Skin of body (tissue), 2 donors: Measurements from ENCODE around the gene ATXN1. TPM values are rescaled to one million over a fixed set of nuclear protein-coding genes. Genes with fewer than 3 reads are reported as not detected.
"Not testable (repeated sequence)": the region's sequence is repeated elsewhere in the genome, so short reads cannot be mapped to it uniquely, and the experiment has no call there.

ENCODE experiments used
- DNase-seq: peaks from one replicate; lab custom pipeline; 2025; lab: John Stamatoyannopoulos, UW
- total RNA-seq: library from RNA; depleted of rRNA; stranded (reverse); fragments of >200 nt; gene quantifications from one replicate; pipeline ENCODE4 v1.2.3, GENCODE V29; 2014

ATXN1 gene
- total RNA-seq, 1 donor from 2014 or later: 52.6 TPM

DNA sequence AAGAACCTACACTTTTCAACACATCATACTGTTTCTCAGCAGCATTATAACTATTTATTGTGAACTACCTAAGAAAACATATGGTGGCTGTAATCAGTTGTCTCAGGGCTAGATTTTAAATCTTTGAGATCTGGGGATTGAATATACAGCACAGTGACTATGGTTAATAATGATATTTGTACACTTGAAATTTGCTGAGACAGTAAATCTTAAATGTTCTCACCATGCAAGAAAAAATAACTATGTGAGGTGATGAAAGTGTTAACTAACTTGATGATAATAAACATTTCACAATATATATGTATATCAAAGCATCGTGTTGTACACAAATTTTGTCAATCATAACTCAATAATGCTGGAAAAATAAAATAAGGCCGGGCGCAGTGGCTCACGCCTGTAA, 113.8 kb downstream of the ATXN1 start:
- DNase-seq: no peak

GRCh38 chr6:16644540-16645250, 116.6 kb downstream of the ATXN1 start:
- DNase-seq: no peak

DNA sequence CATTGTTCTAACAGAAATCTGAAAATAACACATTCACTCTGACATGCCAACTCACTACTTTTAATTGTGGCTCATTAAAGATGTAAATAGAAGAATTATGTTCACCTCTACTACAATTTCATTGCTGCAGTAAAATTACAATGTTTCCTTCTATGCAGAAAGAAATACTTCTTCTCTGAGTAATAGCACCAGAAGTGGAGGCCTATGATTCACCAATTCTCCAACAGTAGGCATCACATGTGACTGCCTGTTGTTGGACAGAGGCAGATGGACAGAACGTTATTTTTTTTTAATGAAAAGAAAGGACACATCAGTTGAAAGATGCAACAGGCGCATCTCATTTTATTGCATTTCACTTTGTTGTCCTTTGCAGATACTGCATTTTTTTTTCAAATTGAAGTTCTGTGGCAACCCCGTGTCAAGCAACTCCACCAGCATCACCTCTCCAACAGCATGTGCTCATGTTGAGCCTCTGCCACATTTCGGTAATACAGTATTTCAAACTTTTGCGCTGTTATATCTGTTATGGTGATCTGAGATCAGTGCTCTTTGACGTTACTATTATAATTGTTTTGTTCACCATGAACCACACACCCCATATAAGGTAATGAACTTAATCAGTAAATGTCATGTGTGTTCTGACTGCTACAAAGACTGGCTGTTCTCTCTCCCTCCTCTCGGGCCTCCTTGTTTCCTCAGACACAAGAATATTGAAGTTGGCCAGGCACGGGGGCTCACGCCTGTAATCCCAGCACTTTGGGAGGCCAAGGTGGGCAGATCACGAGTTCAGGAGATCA, 121.4 kb downstream of the ATXN1 start:
- DNase-seq: no peak

GRCh38 chr6:16637635-16638034, 123.6 kb downstream of the ATXN1 start:
- no peak for DNase-seq

DNA sequence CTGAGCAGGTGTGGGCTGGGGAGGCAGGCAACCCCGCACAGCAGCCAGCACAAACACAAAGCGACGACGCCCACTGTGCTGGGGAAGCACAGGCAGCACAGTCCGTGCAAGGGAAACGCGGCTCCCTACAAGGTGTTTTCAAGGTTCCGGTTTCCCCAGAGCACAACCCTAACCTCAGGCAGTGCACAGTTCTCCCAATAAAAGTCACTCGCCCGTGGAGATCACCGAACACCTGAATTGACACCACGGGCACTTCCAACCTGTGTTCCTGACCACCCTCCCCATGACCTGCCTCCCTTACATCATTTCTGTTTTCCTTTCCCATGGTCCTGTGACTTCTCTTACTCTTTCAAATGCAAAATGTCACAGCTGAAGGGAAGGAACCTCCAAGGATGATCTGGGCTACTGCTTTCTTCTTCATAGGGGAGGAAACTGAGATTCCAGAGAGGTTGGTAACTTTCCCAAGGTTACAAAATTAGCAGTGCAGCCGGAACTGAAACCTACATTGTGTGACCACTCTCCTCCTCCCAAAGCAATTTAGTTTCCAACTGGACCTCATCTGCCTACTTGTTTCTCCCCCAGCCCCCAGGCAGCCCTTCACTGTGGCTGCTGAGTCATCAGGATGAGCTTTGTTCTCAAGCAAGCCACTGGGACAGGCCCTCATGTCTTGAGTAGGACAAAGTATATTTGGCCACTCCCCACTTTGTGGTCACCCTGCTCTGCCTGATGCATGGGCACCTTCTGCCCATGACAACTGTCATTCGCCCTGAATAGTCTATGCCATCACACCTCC, 125.3 kb downstream of the ATXN1 start:
- no peak for DNase-seq

DNA sequence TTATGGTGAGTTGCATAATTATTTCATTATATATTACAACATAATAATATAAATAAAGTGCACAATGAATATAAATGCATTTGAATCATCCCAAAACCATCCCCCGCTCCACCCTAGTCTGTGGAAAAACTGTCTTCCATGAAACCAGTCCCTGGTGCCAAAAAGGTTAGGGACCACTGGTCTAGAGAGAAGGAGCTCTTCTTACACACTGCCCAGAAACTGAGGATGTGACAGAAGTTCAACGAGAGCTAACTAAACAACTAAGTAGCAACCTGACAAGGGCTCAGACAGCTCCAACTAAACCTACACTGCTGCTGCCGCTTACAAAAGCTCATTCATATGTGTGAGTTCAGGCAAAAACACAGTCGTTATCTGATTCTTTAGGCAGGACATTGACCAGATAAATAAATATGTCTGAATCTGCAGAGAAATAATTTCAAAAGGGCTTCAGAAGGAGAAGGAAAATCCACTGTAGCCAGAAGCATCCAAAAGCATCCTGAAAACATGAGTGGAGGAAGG, 125.9 kb downstream of the ATXN1 start:
- no peak for DNase-seq

- no peak for DNase-seq
Measured at GRCh38 chr6:16634855-16635254, 126.4 kb downstream of the ATXN1 start.

DNA sequence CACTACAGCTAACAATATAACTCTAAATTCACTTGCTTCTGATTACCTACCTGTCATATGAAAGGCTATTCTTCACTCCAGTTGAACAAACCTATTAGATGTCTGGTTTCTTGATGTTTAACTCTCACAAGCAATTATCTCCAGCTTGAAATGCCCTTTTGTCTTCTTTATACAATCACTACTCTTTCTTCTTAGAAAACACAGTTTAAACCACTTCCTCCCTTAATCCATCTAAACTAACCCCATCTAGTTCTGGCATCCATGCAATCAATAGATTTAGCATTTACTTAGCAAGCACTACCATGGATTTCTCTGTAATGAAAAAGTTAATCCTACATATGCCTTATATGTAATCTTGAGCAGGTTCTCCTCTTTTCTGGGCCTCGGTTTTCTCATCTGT, 127.3 kb downstream of the ATXN1 start:
- DNase-seq: no peak

DNA sequence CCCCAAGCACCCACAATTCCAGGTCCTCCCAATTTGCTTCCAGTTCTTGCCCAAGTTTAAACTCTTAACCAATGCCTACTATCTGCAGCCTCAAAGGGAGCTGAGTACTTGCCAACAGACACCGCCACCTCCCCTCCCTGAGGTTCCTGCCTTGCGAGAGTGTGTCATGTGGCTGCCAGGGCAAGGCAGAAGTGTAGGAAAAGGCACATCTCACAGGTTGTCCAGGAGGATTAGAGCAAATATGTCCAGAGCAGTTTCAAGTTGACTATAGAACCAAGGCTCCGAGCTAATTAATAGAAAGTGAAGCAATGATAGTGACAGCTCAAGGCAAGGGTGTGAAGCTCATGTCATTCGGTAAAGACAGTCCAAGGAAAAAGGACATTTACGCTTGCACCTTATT, 127.8 kb downstream of the ATXN1 start:
- DNase-seq: no peak

DNA sequence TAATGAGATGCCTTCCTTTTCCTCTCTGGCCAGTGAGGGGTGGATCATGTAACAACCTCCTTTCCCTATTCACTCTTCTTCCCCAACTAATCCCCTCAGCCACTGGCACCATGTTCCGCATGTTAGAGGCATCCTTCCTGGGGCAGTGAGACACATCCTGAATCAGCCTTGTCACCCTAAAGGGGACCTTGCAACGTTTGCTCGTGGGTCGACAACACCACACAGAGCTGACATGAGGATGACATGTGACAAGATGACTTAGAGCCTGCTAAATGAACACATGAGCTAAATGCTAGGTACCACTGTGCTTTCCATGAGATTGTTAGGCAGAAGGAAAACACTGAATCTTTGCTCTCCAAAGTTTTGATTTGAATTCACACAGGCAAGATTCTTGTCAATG, 129.2 kb downstream of the ATXN1 start:
- no peak for DNase-seq

DNA sequence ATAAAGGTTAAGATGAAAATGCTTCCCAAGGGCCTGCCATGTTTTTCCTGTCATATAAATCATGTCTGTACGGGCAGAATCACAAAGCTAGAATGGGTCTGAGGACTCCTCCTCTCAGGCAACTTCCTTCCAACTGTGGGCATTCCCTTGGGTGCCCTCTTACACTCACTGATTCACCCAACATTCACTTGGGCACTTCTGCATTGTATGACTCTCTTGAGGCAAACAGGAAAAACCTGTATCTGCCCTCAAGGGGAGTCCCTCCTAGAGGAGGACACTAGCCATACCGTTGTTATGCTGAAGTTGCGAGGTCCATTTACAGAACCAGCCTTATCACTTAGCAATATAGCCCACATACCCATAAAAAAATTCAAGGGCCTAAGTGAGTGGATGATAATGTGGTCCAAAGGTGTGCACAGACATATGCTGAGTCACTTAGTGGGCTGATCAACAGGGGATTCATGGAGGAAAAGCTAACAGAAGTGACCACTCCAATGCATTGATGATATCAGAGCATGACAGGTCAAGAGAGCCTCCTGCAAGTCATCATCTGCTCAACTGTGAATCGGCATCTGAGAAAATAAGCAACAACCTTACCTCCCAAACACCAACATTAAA, 131.1 kb downstream of the ATXN1 start:
- no peak for DNase-seq

GRCh38 chr6:16628580-16628979, 132.7 kb downstream of the ATXN1 start:
- DNase-seq: not testable (repeated sequence)

DNA sequence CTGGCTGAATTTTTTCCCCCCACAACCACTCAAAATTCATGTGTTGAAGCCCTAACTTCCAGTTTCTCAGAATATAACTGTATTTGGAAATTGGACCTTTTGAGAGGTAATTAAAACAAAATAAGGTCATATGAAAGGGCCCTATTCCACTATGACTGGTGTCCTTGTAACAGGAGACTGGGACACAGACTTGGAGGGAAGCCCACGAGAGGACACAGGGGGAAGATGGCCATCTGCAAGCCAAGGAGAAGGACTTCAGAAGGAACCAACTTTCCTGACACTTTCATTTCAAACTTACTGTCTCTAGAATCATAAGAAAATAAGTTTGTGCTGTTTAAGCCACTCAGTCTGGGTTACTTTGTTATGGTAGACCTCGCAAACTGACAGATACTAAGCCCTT, 134.6 kb downstream of the ATXN1 start:
- no peak for DNase-seq

DNA sequence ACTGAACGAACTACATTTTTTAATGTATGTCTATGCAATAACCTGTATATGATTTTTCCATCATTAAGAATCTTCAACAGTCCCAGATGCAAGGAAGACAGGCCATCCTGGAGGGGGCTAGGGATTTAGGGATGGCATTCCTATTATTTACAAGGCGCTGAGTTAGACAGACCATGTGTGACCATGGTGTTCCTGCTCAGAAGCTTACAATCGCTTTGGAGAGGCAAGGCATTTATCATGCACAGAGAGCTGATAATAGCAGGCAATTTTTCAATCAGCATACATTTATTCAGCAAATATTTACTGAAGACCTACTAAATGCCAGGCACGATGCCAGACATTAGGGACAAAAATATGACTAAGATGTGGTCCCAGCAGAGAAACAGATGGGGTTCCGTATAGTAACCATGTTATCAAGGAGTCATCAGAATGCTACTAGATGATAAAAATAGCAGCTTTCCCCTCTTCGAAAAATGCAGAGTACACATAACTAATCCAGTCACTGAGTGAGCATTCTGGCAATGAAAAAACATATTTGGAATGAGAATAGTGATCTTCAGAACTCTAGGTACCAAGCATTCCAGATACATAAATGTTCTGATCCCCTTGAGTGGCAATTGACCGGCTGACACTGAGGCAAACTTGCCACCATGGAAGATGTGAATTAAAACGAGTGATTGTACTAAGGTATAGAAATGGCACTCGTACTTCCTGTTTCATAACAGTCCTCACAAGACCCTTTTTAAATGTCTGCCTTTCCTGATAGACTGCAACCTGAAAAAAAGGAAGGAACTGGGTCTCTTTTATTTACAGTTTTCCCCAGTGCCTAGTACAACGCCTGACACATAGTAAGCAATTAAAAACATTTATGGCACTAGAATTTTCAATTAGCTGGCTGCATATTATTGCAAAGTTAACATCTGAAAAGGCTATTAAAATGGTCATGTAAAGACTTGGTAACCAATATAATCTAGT, 135.7 kb downstream of the ATXN1 start:
- DNase-seq: no peak

GRCh38 chr6:16624636-16625290, 136.5 kb downstream of the ATXN1 start:
- DNase-seq: no peak

- no peak for DNase-seq
Measured at GRCh38 chr6:16623731-16624130, 137.5 kb downstream of the ATXN1 start.

- DNase-seq: no peak
Measured at GRCh38 chr6:16623029-16623653, 138.1 kb downstream of the ATXN1 start.

GRCh38 chr6:16622193-16622592, 139.1 kb downstream of the ATXN1 start:
- no peak for DNase-seq

DNA sequence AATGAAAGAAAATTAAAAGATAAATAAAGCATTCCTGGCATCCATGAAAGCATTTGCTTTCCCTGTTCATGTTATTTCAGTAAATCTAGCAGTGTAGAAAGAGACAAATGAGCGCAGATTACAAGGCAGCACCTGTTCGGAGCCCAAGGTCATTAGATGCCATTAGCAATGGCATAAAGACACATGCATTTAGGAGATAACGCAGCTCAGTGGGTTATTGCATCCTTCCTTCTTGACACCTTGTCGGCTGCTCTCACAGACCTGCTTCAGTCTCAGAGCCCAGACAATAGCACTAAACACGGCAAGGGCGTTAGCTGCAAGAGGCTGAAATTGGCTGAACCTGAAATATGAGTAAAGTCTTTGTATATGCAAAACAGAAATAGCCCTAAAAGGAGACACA, 140.3 kb downstream of the ATXN1 start:
- no peak for DNase-seq
